Stimulated activated CD4-positive, alpha-beta T cell treated with anti-CD3 and anti-CD28 coated beads, Interleukin-4, amount 100 ng/mL, for 48 hours (primary cell): ENCODE data around the gene PCSK4.
"Not testable (repeated sequence)": the region's sequence is repeated elsewhere in the genome, so short reads cannot be mapped to it uniquely, and the experiment has no call there.

Experiments used
- DNase-seq, 2 donors: peaks; one replicate each; pipeline ENCODE4 v3.0.0-alpha.2; 2020; ENCODE audit warnings: low read depth in 2 of 2

Gene PCSK4

DNA sequence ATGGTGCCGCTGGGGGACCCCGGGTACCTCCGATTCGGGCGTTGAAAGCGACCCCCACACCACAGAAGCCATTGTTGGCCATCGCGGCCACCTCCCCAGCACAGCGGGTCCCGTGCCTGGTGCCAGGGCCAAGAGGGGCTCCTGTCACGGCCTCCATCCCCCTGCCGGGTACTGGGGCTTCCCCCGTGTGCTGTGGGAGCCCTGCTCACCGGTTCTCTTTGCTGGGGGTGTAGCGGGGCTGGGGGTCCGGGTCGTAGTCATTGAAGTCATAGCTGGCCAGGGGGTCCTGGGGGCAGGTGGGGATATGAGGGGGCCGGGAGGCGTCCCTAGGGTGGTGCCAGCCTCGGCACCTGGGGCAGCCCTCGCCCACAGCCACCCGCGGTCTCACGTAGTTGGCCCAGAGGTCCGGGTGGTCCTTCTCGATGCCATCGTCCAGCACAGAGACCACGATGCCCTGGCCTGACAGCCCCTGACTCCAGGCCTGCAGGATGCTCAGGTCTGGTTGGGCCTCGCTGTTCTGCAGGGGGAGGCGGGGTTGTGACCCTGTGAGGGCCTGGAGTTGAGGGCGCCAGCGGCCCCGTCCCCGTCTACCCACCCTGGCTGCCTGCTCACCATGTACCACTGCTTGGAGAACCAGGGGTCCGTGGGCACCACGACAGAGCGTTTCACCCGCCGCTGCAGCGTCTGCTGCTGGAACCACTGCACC lies 2.4 kb downstream of the PCSK4 start:
- no peak for DNase-seq

DNA sequence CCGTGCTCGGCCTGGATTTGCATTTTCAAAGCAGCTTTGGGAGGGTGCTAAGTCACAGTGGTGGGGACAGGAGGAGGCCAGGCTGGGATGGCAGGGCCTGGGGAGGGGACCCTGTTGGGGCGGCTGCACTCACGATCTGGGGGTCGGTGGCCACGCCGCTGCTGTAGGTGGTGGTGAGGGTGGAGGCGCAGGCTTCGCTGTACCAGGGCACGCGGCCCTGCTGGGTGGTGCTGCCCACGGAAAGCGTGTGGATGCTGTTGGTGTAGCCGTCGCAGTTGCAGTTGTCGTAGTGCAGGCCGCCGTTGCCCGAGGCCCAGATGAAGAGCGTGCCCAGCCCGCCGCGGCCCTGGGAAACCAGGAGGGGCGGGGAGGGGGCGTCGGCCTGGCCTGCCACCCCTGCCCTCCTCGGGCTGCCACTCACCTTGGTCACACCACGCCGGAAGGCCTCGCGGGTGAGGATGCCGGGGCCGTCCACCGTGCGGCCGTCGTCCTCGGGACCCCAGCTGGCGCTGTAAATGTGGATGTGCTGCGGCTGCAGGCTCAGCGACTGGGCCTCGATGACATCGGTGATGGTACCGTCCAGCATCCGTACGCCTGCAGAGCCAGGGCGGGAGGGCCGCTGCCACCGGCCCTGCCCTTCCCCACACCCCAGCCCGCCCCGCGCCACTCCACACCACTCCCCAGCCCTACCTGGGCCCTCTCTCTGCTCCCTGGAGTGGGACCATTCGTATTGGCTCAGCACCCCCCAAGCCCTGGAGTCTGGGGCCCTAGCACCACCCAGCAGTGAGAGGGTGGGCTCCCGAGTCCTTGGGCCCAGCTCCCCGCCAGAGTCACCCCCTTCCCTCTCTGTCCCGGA lies 3.2 kb downstream of the PCSK4 start:
- DNase-seq, result no peak

- DNase-seq, result no peak
These were observed 6.1 kb downstream of the PCSK4 start for GRCh38 chr19:1483979-1484428.

DNA sequence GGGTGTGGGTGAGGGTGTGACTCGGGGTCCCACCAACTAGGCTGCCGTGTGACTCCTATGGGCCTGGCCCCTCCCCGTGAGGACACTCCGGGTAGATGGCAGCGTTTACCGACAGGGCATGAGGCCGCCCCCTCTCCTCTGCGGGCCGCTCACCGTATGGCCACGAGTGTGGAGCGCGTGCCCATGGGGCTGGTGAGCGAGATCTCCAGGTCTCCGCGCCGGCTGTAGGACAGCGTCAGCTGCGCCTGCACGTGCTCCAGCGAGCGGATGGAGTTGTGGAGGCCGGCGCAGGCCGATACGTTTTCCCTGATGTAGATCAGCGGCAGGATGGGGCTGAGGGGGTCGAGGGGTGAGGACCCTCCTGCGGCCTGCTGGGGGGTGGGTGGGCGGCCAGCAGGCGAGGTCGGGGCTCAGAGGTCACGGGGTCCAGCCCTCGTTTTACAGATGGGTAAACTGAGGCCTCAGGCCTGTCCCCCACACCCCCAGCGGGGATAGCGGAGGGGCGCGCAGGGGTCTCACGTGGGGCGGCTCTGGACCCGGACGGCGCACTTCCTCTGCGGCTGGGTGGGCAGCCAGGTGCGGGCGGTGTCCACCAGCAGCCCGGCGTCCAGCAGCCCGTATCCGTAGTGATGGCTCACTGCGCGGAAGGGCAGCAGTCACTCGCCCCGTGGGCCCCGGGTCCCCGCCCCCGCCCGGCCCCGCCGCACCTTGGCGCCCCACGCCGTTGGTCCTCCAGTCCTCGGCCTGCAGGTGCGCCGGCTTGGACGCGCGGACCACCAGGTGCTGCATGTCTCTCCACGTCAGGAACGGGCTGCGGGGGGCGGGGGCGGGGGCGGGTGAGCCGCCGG lies 6.8 kb downstream of the PCSK4 start:
- no peak for DNase-seq

DNA sequence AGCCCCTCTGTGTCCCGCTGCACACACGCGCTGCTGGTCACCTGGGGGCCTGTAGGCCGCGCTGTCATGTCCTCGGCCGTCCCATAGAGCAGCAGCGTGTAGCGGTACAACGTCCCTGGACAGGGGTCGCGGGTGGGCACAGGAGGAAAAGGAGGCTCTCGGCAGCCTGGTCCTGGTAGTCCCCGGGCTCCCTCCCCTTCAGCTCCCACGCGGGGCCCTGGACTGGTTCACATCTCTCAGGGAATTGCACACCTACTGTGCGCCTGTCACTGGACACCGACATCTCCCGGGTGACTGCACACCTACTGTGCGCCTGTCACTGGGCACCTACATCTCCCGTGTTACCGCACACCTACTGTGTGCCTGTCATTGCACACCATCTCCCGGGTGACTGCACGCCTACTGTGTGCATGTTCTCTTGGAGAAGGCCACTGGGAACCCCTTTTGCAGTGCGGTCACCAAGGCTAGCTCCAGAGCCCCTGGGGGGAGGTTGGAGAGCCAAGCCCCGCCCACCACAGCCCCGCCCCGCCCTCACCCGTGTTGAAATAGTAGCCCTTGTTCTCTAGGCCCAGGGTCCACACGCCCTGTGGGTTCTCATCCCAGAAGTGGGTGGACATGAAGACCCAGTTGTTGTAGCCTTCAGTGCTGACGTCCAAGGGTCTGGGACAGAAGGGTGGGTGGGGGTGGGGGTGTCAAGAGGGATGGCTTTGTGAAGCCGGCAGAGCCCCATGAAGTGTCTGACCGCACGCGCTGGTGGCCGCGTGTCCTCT lies 7.6 kb downstream of the PCSK4 start:
- DNase-seq, result no peak

- DNase-seq, result no peak
These were observed 8.2 kb downstream of the PCSK4 start for GRCh38 chr19:1481893-1482360.

DNA sequence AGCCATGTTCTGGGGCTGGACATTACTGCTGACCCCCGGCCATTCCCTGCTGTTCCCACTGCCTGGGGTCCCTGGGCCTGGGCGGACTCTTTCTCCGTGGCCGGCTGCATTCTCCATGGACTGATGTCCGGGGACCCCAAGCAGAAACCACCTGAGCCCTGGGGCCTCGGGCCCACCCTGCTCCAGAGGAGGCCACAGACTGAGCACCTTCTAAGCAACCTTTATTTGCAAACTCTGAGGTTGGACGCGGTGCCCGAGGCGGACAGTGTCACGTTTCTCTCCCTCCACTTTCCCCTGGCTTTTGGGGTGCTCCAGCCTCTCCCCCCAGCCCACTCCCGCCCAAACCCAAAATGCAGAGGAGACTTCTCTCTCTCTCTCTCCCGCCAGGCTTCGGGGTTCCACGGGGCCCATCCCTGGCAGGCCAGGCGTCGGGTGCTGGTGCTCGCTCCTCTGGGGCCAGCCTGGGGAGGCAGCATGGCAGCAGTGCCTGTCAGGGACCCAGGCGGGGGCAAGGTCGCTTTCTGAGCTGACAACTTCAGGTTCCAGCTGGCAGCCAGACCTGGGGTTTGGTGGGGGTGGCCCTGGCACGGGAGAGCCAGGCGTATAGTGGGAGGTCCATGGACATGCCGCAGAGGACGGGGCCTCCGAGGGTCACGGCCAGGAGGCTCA lies 8.8 kb downstream of the PCSK4 start:
- no peak for DNase-seq

GRCh38 chr19:1478934-1479707 lies 11.0 kb downstream of the PCSK4 start, which contains the start of gene C19orf25:
Gene C19orf25 (minus strand): TSS chr19:1479215. CDS start chr19:1478903, 312 bp downstream.
- DNase-seq, result peak; percentile 90 to 93

GRCh38 chr19:1477056-1477455 lies 13.1 kb downstream of the PCSK4 start:
- not testable (repeated sequence) for DNase-seq

DNA sequence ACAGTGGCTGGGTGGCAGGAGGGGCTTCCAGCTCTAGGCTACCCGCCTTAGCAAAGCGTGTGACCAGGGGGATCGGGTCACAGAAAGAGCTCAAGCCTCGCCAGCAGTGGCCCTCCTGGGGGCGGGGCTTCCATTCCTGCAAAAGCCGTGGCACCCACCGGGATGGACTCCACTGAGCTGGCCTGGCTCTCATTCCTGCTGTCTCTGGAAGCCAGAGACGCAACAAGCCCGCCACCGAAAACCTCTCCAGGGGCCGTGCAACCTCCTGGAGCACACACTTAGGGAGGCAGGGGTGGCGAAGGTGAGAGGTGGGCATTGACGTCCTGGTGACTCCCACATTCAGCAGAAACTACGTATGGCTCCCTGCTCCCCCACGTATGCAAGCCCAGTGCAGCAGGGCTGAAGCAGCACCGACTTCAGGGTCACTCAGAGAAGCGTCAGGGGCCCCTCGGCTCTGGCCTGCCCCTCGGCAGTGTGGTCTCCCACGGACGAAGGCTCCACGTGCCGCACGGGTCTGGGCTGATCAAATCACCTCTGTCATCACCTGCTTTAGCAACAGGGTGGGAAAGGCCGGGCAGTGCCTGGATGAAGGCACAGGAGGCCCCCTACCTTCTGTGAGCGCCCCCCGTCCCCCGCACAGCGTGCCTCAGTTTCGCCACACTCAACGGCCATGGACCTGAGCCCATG lies 14.3 kb downstream of the PCSK4 start:
- no peak for DNase-seq

- DNase-seq, result no peak
These were observed 15.3 kb downstream of the PCSK4 start for GRCh38 chr19:1474765-1475351.

DNA sequence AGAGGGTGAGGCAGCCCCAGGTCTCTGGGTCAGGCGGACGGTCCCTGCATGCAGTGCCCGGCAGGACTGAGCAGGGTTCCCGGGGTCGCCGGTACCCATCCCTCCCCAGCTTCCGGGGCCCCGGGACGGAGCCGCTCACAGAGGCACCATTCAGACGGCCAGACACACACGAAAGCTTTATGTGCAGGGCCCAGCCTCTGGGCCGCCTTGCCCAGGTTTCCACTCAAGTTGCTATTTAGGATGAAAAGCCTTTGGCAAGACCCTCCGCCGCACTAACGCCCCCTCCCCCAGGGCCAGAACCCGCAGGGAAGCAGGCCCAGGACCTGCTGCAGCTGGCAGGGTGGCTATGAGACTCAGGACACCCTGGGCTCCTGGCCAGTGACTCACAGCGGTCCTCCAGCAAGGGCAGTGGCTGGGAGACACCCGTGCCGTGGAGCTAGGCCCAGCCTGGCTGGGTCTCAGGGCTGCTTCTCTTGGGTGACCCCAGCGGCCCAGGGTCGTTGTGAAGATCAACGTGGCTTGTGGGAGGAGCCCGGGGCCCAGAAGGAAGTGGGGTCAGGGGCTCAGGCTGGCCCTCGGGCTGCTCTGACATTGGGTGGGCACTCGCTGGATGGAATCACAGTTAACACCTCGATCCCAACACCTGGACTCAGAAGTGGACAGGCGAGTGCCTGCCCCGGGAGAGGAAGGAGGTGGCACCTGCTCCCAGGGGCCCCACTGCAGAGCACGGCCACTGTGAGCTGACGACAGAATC lies 16.0 kb downstream of the PCSK4 start:
- DNase-seq, result no peak

DNA sequence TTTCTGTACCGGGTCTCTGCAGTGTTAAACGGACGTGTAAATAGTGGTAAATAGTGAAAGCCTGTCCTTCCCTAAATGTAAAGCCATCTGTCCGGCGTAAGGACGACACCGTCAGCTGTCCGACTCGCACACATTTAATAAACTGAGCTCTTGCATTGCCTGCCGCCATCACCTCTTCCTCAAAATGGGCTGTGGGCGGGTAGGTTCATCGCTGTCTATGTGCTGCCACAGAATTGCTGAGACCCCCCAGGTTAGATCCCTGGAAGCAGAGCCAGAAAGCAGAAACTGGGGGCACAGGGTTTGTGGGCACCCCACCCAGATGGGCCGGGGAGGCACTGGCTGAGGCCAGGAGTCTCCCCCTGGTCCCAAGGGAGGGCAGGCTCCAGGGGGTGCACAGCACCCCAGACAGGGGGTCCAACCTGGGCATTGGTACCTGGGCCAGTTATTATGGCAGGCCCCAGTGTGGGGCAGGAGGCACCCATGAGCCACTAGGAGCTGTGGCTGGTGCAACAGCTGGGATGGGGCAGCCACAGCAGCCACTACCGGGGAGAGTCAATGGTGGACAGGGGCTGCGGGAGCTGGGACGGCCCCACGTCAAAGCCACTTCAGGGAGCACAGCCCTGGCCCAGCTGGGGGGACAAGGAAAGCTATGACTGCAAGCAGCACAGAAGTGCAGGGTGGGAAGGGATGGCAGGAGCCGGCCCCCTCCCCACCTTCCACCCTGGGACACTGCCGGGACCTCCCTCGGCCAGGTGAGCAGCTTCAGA lies 16.9 kb downstream of the PCSK4 start:
- DNase-seq, result no peak

DNA sequence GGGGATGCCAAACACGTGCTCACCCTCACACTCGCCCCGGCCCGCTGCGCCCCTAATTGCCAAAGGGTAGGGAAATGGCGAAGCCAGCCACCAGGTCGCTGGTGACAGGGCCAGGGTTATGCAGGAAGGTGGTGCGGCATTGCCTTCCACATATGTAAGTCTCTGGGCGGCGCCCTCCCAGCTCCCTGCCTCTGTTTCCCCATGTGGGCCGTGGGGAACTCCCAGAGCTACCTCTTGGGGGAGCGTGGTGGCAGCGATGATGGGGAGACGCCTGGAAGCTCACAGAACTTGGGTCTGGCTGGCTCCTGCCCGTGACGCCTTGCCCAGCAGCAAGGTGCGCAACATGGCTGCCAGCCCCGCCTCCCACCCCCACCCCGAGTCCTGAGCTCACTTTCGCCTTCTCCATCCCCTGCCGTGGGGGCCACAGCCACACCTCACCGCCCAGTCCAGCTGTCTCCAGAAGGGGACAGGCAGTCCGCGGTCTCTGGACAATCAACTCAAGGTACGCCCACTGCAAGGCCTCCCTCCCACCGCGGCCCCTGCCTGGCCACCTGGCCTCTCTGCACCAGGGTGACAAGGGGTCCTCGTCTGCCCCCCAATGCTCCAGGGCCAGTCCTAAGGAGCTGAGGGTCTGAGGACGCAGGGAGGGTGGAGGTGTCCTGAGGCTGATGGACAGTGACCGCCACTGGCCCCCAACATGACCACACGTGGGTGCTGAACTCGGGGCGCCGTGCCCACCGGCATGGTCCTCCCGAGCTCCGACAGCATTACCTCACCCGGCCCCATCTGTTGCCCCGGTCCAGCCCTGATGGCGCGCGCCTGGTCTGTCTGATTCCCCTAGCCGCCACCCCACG lies 17.7 kb downstream of the PCSK4 start:
- DNase-seq, result no peak

- no peak for DNase-seq
These were observed 18.5 kb downstream of the PCSK4 start for GRCh38 chr19:1471515-1472160.

DNA sequence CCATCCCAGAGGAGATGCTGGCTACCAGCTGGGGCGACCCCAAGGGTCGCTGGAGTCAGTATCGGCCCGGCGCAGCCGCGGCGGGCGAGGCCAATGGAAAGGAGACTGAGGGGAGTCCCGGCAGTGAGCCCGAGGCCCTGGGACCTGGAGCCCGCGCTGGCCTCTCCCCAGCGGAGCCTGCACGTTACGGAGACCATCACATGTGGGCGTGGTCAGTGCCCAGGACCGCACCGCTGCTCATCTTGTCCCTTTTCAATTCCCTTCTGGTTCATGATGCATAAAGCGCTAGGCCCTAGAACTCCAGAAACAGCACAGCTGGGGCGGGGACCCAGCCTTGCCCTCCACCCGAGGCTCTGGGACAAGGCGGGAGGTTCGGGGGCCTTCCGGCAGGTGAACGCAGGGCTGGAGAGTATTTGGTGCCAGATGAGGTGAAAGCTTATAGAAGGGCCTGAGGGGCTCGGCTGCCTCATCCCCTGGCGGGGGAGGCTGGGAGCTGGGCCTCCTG lies 19.1 kb downstream of the PCSK4 start:
- DNase-seq, result no peak
